ENCODE measurements around the gene PTGES2. TPM values are rescaled to one million over a fixed set of nuclear protein-coding genes. Genes with fewer than 3 reads are reported as not detected.

Gene PTGES2
- total and polyA plus RNA-seq, 2 of the 13 experiments (the other 11 are each of a cell fraction or from before 2014, with no cell fraction given) = 63.7 to 79.8 TPM

GRCh38 chr9:128115187-128116103, 12.1 kb downstream of the PTGES2 start:
- ATAC-seq (peak; percentile 76), FAIRE-seq (peak; percentile 86), DNase-seq (ENCODE audit: low spot score) (peak; percentile 83)
- H3K27me3 ChIP-seq (ENCODE audit: control insufficient read depth in 1 of 2, insufficient read depth in 2 of 2, low read length in 2 of 2) = no peaks in the 10 kb centered on the region
- H3K9me3 ChIP-seq (ENCODE audit: low read length) = no peaks in the 10 kb centered on the region
- no peaks in the 10 kb centered on the region; a peak in 2 of 5 replicates for H3K36me3 ChIP-seq (replicated peaks in 1 of 2; ENCODE audit: control insufficient read depth in 1 of 2, insufficient read depth in 2 of 2, low read length in 2 of 2)
- H2AFZ ChIP-seq (ENCODE audit: low read length) = no peak overlapping the region
- peaks cover 70% of the 10 kb centered on the region for H3K4me1 ChIP-seq (ENCODE audit: insufficient read depth, low read length)
- H3K4me3 ChIP-seq (replicated peaks in 1 of 3; ENCODE audit: insufficient read depth in 1 of 3, low read depth in 2 of 3, low read length in 3 of 3) = peak overlapping the region in 2 of 3 experiments; percentile 6 to 49; a peak in 3 of 6 replicates
- peak overlapping the region; percentile 88 for H3K27ac ChIP-seq (ENCODE audit: extremely low read length, insufficient read depth, low read length)
- ChIA-PET CTCF (ENCODE audit: low intra/inter-chr PET ratio, low total read pairs) (interaction anchor here (1.8 kb wide), 1 partner anchor 17 kb away, joined by 5 read pairs; no protein-coding TSS in a partner anchor), POLR2A (interaction anchor here (0.7 to 4.8 kb wide), 8 partner anchors 10 to 48 kb away, joined by 3 to 40 read pairs (median 4); partner anchors contain the start of genes NAIF1 and SLC25A25)
- intact Hi-C loops (cut with micrococcal nuclease; ENCODE audit: unreplicated experiment) = loop anchor here (1.0 to 10.0 kb wide), 3 partner anchors 12 to 171 kb away; no protein-coding TSS in a partner anchor
- 32% methylated on average over 16 of the region's 26 CpGs for WGBS (ENCODE audit: low lambda C conversion rate)
- peak overlapping the region; percentile 57 for H3K9ac ChIP-seq (ENCODE audit: insufficient read depth, low read depth, low read length)
- H3K79me2 ChIP-seq (ENCODE audit: insufficient read depth, low read length) = no peaks in the 10 kb centered on the region
- peak overlapping the region; percentile 57 for H3K4me2 ChIP-seq (ENCODE audit: low read depth, low read length)
- in situ Hi-C loops (cut with HindIII; ENCODE audit: extremely low pct_ligation_motif_present, low pct_unique_long_range_greater_than_20kb) = no loop called here
- BruUV-seq (replicated peaks) = no TSS peak
- H4K20me1 ChIP-seq (ENCODE audit: insufficient read depth, low read length) = no peaks in the 10 kb centered on the region
- TF ChIP-seq PAWR (CRISPR knock-in tag; IDR thresholded peaks at IDR 0.05; ENCODE audit: borderline replicate concordance) = 0 out of 2 replicates have a peak, but pooled peaks have one; percentile 66
- TF ChIP-seq ZBTB14 (CRISPR knock-in tag; IDR thresholded peaks at IDR 0.05) = no peak
- TF ChIP-seq ZNF496 (CRISPR knock-in tag; IDR thresholded peaks at IDR 0.05; ENCODE audit: insufficient replicate concordance) = no peak
- TF ChIP-seq ZNF20 (CRISPR knock-in tag; IDR thresholded peaks at IDR 0.05) = no peak
- no peak for TF ChIP-seq CBX2 (IDR thresholded peaks at IDR 0.05; ENCODE audit: low read depth, low read length)
- no peak for TF ChIP-seq CBX2 (CRISPR knock-in tag; IDR thresholded peaks at IDR 0.05; ENCODE audit: low read depth)
- peak; percentile 84 for TF ChIP-seq ZNF709 (CRISPR knock-in tag; IDR thresholded peaks at IDR 0.05)
- TF ChIP-seq ZSCAN5A (CRISPR knock-in tag; IDR thresholded peaks at IDR 0.05; ENCODE audit: borderline replicate concordance) = no peak
- no peak for TF ChIP-seq TAF15 (IDR thresholded peaks at IDR 0.05; ENCODE audit: low read depth, low read length, poor library complexity, severe bottlenecking)
- TF ChIP-seq MED1 (CRISPR knock-in tag; IDR thresholded peaks at IDR 0.05) = peak; percentile 99
- TF ChIP-seq PAXIP1 (CRISPR knock-in tag; conservative IDR thresholded peaks at IDR 0.05) = peak; percentile 100
- TF ChIP-seq ZNF704 (CRISPR knock-in tag; IDR thresholded peaks at IDR 0.05; ENCODE audit: borderline replicate concordance) = no peak
- TF ChIP-seq DDIT3 (CRISPR knock-in tag; IDR thresholded peaks at IDR 0.05) = no peak
- TF ChIP-seq ZFP90 (CRISPR knock-in tag; IDR thresholded peaks at IDR 0.05; ENCODE audit: borderline replicate concordance) = peak; percentile 60; the same call in 1 of the 2 replicates
